SKM-1 treated with dmso at 0.1 percent for 144 hours (cell line): ENCODE data around the gene ART5.
"Not testable (repeated sequence)": the region's sequence is repeated elsewhere in the genome, so short reads cannot be mapped to it uniquely, and the experiment has no call there.

Source experiments
- DNase-seq: peaks from one replicate; lab custom pipeline; 2025; ENCODE audit not compliant: unreplicated experiment; lab: John Stamatoyannopoulos, UW

The ART5 gene

GRCh38 chr11:3658252-3658651 is 16.5 kb upstream of the ART5 start:
- DNase-seq = no peak

DNA sequence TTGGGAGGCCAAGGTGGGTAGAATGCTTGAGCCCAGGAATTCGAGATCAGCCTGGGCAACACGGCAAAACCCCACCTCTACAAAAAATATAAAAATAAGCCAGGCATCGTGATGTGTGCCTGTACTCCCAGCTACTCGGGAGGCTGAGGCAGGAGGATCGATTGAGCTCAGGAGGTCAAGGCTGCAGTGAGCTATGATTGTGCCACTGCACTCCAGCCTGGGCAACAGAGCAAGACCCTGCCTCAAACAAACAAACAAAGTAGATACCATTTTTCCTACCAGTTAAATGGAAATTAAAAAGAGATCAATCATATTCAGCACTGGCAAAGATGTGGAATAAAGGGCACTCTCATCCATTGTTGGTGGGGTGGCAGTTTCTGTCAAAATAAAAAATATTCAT is 15.5 kb upstream of the ART5 start:
- DNase-seq = not testable (repeated sequence)

- DNase-seq = no peak
Measured at GRCh38 chr11:3655547-3655946, 13.8 kb upstream of the ART5 start.

- not testable (repeated sequence) for DNase-seq
Measured at GRCh38 chr11:3652514-3652913, 10.7 kb upstream of the ART5 start.

GRCh38 chr11:3649374-3649773 is 7.6 kb upstream of the ART5 start:
- DNase-seq = not testable (repeated sequence)

- DNase-seq = not testable (repeated sequence)
Measured at GRCh38 chr11:3648843-3649242, 7.1 kb upstream of the ART5 start.

- no peak for DNase-seq
Measured at GRCh38 chr11:3645552-3645951, 3.8 kb upstream of the ART5 start.

DNA sequence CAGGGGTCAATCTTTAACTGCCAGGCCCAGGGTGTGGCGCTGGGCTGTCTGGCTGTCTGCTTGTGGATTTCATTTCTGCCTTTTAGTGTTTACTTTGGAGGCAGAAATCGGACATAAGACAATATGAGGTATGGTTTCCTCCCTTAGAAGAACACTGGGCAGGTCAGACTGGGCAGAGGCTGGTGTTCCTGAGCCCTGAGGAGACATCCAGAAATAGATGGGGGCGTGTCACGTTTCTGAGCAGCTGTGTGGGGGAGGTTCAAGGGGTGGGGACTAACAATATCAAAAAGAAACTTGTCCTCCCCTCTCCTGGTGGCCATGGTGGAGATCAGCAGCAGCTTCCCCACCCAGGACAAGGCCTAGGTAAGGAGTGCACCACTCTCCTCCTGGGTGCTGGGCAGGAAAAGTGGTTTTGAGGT is 3.0 kb upstream of the ART5 start, which contains the start of gene ART1:
Gene ART1, plus strand, starts transcription at position 312 of the 419 bp plus-strand sequence. CDS start 14,086 bp downstream, outside the sequence.
- DNase-seq = no peak

DNA sequence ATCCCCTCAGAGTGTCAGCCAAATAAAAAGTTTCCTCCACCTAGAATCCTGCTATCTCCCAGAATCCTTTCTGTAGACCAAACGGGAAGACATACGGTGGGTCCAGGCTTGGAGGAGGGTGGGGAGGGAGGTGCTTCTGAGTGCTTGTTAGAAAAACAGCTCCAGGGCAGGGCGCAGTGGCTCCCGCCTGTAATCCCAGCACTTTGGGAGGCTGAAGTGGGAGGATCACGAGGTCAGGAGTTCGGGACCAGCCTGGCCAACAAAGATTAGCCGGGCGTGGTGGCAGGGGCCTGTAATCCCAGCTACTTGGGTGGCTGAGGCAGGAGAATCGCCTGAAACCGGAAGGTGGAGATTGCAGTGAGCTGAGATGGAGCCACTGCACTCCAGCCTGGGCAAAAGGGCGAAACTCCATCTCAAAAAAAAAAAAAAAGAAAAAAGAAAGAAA is 1.3 kb upstream of the ART5 start:
- DNase-seq = not testable (repeated sequence)

GRCh38 chr11:3642071-3642951 is 519 bp upstream of the ART5 start:
- peak; percentile 54 for DNase-seq

DNA sequence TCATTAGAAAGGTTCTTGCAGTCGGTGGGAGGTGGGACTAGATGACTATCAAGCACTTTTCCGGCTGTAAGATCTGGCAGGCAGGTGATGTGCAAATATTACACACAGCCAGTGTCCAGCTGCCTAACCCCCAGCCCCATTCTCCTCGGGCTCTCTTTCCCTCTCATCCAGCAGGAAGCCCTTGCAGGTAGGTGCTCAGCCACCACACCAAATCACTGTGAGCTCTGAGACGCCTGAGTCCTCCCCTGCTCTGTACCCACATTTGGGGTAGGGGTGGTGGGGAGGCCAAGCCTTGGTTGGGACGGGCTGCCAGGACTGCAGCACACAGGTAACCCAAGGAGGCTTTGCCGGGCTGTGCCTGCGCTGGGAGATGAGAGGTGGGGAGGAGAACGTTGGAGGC is 601 bp downstream of the ART5 start:
- no peak for DNase-seq

GRCh38 chr11:3639841-3640240 is 2.0 kb downstream of the ART5 start:
- no peak for DNase-seq

- no peak for DNase-seq
Measured at GRCh38 chr11:3638513-3638912, 3.3 kb downstream of the ART5 start.

DNA sequence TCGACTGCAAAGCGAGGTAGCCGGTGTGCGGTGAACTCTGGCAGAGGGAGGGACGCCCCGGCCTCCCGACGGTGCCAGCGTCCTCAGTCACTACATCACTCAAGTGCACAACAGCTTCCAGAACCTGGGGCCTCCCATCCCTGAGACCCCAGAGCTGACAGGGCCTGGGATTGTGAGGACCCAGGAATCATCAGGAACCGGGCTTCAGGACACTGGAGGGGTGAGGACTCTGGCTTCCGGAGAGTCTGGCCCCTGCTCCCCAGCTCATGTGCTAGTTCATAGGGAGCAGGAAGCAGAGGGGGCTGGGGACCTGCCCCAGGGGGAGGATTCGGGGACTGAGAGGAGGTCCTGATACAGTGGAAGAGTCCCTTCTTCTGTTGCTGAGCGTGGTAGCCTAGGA is 4.6 kb downstream of the ART5 start:
- no peak for DNase-seq

DNA sequence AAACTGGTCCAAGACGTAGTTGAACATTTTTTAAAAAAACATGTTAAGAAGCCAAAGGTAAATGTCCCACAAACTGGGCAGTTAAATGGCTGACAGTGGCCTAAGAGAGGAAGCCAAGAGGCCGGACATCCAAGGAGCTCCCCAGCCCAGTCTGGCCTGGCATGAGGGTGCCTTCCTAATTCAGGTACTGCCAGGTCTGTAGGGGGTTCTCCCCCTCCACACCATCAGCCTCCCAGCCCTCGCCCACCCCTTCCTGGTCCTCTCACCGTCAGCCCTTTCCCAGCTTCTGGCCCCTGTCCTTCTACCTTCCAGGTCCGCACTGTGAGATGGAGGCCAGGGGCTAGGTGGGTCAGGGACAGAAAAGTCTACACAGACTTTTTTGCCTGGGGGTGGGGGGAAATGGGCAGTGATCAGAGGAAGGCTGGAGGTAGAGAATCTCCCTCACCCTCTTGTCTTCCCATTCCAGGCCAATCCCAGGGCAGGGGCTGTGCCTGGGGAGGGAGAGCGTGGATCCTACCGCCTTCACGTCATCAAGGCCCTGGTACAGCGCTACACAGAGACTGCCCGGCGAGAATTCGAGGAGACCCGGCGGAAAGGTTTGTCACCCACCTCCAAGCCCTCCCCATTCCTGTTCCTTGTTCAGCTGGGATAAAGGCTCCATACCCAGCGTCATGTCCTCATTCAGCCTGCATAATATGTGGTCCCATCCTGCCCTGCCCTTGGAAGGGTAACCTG is 6.0 kb downstream of the ART5 start:
- no peak for DNase-seq

GRCh38 chr11:3632070-3632660 is 9.6 kb downstream of the ART5 start:
- no peak for DNase-seq

DNA sequence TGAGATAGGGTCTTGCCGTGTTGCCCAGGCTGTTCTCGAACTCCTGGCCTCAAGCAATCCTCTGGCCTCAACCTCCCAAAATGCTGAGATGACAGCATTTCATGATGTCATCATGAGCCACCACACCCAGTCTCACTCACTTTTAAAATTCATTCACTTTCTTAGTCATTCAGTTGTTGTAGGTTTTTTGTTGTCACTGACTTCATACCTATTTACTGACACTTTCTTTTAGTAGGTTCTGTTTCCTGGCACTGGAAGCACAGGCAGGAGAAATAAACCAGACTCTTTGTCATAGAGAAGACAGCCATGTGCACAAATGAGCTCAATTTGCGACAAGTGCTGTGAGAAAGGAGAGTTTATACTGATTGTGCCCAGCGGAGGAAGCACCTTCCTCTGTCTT is 10.5 kb downstream of the ART5 start:
- DNase-seq = no peak

DNA sequence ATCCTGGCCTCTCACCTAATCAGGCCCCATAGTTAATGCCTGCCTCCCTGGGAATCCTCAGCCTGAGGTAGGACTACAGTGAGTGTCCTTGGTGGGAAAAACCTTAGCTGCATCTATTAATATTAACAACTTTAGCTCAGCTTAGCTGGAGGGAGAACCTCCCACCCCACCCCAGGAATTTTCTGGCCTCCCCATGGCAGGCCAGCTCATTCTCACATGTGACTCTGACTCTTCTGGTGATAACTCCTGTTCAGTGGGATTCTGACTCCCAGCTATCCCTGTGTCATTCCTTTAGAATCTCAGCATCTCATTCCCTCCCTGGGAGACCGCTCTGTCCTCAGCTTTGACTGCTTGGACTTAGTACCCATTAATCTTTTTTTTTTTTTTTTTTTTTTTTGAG is 14.5 kb downstream of the ART5 start:
- no peak for DNase-seq

GRCh38 chr11:3626250-3626960 is 15.4 kb downstream of the ART5 start:
- peak; percentile 58 for DNase-seq

- no peak for DNase-seq
Measured at GRCh38 chr11:3623767-3624458, 17.9 kb downstream of the ART5 start.
